Measurements from ENCODE around the gene USP19.
A peak's percentile ranks its signal among the peaks of the same experiment; 100 is the strongest.

Gene USP19

GRCh38 chr3:49120438-49121131 is at the start of gene USP19:
TSS of gene USP19 (minus strand) at chr3:49120823. CDS start at chr3:49119145, 1,678 bp downstream.
- peak; percentile 95 for DNase-seq (ENCODE audit: low spot score)

DNA sequence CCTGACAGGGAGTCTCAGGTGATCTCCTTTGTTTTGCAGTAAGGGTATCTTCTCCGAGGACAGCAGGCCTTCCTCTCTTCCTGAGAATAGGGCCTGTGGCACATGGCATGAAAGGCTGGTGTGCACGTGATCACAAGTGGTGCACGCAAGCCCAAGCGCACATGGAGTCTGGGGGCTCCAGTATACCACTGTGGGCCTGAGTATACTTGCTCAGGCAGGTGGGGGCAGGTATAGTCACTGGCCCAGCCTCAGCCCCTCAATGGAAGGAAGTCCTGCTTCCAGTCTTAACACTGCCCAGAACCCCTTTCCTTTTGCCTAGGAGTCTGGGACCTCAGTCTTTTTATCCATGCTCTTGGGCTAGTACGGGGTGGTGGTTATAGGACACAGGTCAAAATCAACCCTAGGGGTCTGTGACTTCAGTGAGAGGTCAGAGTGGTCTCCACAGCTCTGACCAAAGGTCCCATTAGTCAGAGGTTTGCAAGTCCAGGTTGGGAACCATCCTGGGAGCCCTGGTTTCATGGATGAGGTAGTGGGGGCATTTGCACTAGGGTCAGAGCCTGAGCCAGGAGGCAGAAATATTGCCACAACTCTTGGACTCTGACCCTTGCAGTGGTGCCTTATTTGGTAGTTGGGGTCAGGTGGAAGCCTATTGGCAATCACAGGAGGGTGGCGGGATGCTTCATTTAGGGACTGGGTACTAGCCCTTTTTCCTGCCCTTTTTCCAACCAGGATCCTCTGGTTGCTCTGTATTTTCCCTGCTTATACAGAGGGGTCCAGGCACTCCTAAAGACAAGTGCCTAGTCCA is 46.3 kb upstream of the USP19 start:
- no peak for DNase-seq (ENCODE audit: low spot score)

DNA sequence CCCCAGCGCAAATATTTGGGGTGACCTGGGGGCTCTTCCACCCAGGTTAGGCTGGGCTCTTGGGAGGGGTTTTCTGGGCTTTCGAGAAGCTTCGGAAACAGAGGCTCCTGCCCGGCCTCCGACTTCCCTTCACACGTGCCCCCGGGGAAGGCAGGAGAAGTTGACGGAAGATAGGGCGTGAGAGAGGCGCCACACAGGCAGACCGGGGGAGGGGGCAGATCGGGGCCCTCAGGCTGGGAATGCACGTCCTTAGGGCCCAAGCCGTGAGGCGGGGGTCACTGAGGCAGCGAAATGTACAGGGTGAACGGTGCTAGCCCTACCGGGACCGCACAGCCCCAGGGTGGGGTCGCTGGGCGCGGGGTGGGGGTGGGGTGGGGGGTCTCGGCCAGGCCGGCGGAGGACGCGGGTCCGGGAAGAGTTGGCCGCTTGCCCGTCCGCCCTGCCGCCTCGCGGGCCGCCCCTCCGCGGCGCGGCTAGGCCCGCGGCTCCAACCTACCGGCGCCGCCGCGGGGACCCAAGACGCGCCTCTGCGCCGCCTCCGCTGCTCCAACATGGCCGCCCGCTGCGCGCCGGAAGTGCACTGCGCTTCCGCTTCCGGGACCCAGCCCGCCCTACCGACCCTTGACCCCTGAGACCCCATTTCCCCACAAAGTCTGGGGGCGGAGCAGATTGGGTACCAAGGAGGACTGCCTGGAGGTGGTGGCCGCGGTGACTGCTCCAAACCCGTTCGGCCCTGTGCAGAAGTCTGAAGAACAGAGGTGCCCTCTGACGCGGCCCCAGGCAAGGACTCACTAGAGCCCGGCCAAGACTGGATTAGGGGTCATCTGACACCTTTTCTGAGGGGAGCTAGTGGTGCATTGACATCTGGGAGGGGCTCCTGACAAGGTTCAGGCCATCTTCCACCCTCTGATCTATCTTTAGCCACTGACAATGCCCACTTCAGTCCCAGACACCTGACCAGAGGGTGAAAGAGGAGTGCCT is 45.4 kb upstream of the USP19 start, which contains the start of gene CCDC71:
Gene CCDC71 (minus strand): TSS at position 561 of the 981 bp plus-strand sequence. CDS start 2,123 bp downstream, outside the sequence.
- peak; percentile 85 for DNase-seq (ENCODE audit: low spot score)

- no peak for DNase-seq (ENCODE audit: low spot score)
These were observed 44.5 kb upstream of the USP19 start for GRCh38 chr3:49164983-49165720.

DNA sequence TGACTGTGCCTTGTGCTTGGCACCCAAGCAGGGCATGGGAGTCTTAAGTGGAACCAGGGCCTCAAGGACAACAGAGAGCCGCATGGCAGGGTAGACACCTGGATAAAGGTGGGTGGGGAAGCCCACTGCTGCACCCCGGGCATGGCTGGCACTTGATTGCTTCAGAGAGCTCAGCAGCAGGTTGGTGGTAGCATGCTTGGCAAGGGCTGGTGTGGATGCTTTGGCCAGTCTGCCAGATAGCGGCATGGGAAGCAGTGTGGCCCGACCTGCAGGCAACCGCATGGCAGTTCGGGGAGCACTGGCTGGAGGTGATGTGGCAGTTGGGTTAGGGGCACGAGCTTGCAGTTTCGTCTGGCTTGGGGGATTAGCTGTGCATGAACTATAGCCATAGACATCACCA is 43.0 kb upstream of the USP19 start:
- DNase-seq (ENCODE audit: low spot score): no peak

DNA sequence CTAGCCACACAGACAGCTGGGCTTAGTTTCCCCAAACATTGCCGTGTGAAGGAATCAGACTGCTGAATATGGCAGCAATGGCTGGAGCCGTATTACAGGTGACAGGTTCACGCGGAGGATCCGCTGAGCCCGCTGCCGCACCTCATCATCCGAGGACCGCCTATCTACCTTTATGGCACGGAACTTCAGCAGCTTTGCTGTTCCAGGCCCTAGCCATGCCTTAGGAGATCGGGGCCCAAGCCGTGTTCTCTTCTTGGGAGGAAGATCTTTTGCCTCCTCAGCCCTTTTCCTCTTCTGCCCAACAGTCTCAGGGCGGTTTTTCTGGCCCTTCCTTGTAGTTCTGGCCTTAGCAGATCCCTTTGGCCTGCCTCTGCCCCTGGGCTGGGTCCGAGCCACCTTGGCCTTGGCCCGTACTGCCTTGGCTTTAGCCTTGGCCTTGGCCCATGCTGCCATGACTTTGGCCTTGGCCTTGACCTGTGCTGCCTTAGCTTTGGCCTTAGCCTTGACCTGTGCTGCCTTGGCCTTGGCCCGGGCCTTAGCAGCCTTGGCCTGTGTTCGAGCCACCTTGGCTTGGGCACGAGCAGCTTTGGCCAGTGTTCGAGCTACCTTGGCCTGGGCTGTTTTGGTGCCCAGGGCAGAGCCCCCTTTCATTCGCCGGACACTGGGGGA is 42.3 kb upstream of the USP19 start:
- no peak for DNase-seq (ENCODE audit: low spot score)

GRCh38 chr3:49161808-49162530 is 41.3 kb upstream of the USP19 start:
- DNase-seq (ENCODE audit: low spot score): no peak

DNA sequence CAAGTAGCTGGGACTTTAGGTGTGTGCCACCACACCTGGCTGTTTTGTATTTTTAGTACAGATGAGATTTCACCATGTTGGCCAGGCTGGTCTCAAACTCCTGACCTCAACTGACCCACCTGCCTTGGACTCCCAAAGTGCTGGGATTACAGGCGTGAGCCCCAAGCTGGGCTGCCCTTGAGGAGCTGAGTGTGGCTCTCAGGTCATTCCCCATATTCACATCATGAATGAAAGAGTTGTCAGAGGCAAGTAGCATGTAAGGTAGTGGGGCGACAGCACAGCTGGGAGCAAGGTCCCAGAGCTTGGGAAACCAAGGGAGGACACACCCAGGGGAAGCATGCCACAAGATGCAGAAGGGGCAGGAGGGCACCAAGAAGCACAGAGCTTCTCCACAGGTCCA is 40.6 kb upstream of the USP19 start:
- no peak for DNase-seq (ENCODE audit: low spot score)

DNA sequence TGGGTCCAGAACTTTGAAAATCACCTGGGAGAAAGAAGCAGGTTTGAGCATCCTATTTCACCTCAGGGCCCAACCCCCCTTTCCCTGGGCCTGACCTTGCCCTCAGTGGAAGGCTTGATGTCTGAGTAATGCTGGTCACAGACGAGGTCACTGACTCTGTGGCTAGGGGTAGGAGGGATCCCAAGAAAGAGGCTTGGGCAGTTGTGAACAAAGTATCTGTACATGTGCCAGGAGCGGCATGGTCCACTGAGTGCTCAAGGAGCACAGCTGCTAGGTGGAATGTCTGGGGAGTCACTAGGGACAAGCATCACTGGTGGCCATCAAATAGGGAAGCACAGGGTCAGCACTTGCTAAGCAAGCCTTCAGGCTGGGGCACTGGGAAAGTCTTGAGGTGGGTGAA is 38.2 kb upstream of the USP19 start:
- DNase-seq (ENCODE audit: low spot score): no peak

- DNase-seq (ENCODE audit: low spot score): no peak
These were observed 37.6 kb upstream of the USP19 start for GRCh38 chr3:49158103-49158709.

DNA sequence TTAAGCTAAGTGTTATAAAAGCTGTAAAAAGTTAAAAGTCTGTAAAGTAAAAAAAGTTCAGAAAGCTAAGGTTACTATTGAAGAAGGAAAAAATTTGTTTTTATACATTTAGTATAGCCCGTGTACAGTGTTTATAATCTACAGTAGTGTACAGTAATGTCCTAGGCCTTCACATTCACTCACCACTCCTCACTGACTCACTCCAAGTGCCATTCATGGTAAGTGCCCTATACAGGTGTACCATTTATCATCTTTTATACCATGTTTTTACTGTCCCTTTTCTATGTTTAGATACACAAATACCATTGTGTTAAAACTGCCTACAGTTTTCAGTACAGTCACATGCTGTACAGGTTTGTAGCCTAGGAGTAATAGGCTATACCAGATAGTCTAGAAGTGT is 36.7 kb upstream of the USP19 start:
- DNase-seq (ENCODE audit: low spot score): no peak

GRCh38 chr3:49153349-49153912 is 32.8 kb upstream of the USP19 start:
- DNase-seq (ENCODE audit: low spot score): no peak

DNA sequence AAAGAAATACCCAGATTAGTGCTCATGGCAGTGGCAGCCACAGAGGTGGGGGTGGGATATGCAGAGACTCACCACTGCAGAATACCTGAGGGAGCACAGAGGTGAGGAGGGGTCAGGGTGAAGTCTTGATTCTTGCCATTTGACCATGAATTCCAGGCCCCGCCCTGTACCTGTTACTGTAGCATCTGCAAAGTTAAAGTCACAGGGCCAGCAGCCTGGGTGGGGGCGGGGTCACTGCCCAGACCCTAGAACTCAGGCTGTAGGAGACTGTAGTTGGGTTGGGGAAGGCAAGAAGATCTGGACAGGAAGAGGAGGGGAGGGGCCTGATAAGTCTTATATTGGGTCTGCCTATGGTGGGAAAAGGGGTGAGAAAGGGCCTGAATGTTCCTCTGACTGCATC is 31.0 kb upstream of the USP19 start:
- no peak for DNase-seq (ENCODE audit: low spot score)

DNA sequence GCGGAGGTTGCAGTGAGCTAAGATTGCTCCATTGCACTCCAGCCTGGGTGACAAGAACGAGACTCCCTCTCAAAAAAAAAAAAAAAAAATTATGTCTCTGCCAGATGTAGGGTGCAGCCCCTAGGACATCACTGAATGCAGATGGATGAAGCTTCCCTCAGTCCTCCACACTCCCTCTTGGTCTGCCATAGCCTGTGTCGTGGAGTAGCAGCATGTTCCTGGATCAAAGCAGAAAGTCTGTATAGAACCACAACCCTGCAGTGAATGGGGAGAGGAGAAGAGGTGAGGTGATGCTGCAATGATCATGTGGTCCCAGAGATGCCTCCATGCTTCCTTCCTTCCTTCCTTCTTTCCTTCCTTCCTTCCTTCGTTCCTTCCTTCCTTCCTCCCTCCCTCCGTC is 27.5 kb upstream of the USP19 start:
- no peak for DNase-seq (ENCODE audit: low spot score)

DNA sequence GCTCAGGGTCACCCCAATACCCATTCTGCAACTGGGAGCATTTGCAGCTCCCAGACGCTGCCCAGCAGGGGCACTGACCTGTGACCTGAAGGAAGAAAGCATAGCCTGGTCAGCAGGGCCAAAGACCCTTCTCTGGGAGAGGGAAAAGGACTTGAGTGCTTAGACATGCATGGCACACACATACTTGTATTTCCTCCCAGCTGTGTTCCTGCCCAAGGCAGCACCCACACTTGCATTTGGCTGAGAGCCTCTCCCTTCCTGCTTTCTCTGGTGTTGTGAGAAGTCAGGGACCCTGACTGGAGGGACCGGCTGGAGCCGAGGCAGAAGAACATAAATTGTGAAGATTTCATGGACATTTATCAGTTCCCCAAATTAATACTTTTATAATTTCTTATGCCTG is 19.5 kb upstream of the USP19 start:
- no peak for DNase-seq (ENCODE audit: low spot score)

- DNase-seq (ENCODE audit: low spot score): no peak
These were observed 14.9 kb upstream of the USP19 start for GRCh38 chr3:49135499-49135898.

- no peak for DNase-seq (ENCODE audit: low spot score)
These were observed 14.0 kb upstream of the USP19 start for GRCh38 chr3:49134471-49135265.

DNA sequence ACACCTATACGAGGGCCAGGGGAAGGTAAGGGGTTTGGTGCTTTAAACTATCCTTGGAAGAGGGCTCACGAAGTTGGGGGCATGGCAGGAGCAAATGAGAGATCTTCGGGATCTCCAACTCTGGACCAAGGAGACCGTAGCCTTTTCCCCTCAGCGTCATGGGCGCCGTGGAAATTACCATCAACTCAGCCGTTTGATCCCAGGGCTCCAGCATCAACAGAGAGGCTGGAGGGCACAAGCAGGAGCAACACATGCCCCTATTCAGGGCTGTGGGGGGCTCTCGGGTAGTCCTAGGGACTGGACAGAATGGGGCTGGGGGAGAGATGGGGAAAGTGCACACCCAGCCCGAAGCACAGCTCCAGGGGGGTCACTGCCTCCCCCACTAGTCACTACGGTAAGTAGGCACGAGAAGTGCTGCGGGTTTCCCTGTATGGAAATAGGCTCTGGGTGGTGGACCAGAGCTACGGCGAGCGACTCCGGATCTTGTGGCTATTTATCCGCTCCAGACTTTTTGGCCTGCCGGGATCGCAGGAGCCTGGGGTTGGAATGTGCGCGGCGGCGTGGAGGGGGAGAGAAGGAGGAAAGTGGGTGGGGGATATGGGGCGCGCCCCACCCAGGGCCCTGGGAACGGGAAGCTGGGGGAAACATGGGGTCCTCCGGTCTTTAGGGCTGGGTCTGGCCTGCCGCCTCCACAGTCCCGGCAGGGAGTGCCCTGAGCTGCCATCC is 12.8 kb upstream of the USP19 start:
- DNase-seq (ENCODE audit: low spot score): peak; percentile 91
